Measurements from ENCODE around the gene RAMAC.

DNA sequence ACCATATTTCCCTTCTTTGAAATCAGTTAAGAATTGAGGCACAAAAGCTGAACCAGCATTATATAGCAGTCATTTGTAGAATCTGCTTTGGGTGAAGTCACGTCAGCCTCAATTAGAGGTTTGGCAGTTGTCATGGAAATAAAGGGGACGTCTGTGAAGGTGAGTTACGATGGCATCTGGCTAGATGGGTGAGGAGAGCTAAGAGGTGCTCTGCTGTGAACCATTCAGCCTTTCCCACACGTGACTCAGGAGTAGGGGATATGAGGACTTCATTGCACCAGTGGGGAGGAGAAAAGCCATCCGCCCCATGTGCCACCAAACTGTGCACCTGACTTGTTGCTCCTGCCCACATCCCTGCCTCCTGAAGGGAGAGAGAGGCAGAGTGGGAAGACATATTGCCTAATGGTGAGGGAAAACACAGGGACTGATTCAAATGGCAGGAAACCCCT is 28.2 kb downstream of the RAMAC start:
- TF ChIP-seq, protein P1, sequence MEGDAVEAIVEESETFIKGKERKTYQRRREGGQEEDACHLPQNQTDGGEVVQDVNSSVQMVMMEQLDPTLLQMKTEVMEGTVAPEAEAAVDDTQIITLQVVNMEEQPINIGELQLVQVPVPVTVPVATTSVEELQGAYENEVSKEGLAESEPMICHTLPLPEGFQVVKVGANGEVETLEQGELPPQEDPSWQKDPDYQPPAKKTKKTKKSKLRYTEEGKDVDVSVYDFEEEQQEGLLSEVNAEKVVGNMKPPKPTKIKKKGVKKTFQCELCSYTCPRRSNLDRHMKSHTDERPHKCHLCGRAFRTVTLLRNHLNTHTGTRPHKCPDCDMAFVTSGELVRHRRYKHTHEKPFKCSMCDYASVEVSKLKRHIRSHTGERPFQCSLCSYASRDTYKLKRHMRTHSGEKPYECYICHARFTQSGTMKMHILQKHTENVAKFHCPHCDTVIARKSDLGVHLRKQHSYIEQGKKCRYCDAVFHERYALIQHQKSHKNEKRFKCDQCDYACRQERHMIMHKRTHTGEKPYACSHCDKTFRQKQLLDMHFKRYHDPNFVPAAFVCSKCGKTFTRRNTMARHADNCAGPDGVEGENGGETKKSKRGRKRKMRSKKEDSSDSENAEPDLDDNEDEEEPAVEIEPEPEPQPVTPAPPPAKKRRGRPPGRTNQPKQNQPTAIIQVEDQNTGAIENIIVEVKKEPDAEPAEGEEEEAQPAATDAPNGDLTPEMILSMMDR (IDR thresholded peaks at IDR 0.05 in 4 of 5, conservative IDR thresholded peaks at IDR 0.05 in 1 of 5): no peak
- TF ChIP-seq POLR2A (IDR thresholded peaks at IDR 0.05): no peak

Measured in gastrocnemius medialis (tissue), 4 donors.